Type B pancreatic cell (in vitro differentiated cells): ENCODE data around the gene TPX2. TPM values are rescaled to one million over a fixed set of nuclear protein-coding genes. Genes with fewer than 3 reads are reported as not detected.

Experiments
- DNase-seq: peaks from one replicate; pipeline ENCODE4 v3.0.0; 2021; ENCODE audit warnings: mixed read lengths; ENCODE audit not compliant: unreplicated experiment; ENCODE audit errors: extremely low spot score
- H3K27ac Mint-ChIP-seq: 2 replicates; pipeline ENCODE4 v1.8.0; 2021; ENCODE audit warnings: mild to moderate bottlenecking, mixed read lengths
- H3K27me3 Mint-ChIP-seq: 2 replicates; pipeline ENCODE4 v1.8.0; 2021; ENCODE audit warnings: mixed read lengths
- H3K36me3 Mint-ChIP-seq: 2 replicates; pipeline ENCODE4 v1.8.0; 2021; ENCODE audit warnings: mixed read lengths
- H3K4me1 Mint-ChIP-seq: one replicate; pipeline ENCODE4 v1.8.0; 2021; ENCODE audit warnings: mixed read lengths; ENCODE audit not compliant: unreplicated experiment
- H3K4me3 Mint-ChIP-seq: 2 replicates; pipeline ENCODE4 v1.8.0; 2021; ENCODE audit warnings: mild to moderate bottlenecking, mixed read lengths
- H3K9me3 Mint-ChIP-seq: 2 replicates; pipeline ENCODE4 v1.8.0; 2021; ENCODE audit warnings: mixed read lengths
- total RNA-seq: library from RNA; stranded (reverse); gene quantifications from 2 replicates; pipeline ENCODE4 v1.2.1, GENCODE V29; 2021; ENCODE audit warnings: low replicate concordance
- TF ChIP-seq, protein P1 (sequence below): fragments of 200-600 bp; sonication (generic); conservative IDR thresholded peaks from 2 replicates; pipeline ENCODE4 v1.5.0; 2021; ENCODE audit warnings: antibody characterized with exemption, mild to moderate bottlenecking

The TPX2 gene
- total RNA-seq, 1 donor from 2014 or later = 130 TPM

DNA sequence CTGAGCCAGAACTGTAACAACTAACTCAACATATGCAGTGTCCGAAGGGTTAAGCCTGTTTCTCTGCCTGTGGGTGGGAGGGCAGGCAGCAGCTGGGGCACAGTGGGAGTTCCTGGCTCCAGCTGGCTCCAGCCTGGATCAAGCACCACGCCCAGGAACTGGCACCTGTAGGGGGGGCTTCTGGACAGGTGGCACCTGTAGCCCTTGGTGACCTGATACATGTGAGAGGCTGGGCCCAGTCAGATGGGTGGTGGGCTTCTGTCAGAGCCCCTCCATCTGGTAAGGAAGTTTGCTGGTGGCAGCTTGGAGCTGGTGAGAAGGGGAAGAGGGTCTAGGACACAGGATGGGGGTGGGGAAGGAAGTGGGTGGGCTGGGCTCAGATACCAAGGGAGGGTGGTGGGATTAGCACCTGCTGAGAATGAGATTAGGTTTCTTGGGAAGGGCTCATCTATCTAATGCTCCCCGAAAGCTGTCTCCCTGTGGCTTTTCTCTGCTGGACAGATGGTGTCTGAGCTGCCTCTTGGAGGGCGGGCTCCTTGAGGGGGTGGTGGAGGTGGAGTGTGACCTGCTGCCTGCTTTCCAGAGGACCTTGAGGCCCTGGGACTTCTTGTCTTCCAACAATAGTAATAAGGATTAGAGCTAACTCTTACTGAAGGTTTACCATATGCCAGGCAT is 45.0 kb upstream of the TPX2 start:
- H3K27ac Mint-ChIP-seq = peak overlapping the region; percentile 57
- no peaks in the 10 kb centered on the region for H3K27me3 Mint-ChIP-seq
- TF ChIP-seq, protein P1, sequence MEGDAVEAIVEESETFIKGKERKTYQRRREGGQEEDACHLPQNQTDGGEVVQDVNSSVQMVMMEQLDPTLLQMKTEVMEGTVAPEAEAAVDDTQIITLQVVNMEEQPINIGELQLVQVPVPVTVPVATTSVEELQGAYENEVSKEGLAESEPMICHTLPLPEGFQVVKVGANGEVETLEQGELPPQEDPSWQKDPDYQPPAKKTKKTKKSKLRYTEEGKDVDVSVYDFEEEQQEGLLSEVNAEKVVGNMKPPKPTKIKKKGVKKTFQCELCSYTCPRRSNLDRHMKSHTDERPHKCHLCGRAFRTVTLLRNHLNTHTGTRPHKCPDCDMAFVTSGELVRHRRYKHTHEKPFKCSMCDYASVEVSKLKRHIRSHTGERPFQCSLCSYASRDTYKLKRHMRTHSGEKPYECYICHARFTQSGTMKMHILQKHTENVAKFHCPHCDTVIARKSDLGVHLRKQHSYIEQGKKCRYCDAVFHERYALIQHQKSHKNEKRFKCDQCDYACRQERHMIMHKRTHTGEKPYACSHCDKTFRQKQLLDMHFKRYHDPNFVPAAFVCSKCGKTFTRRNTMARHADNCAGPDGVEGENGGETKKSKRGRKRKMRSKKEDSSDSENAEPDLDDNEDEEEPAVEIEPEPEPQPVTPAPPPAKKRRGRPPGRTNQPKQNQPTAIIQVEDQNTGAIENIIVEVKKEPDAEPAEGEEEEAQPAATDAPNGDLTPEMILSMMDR = no peak
- DNase-seq = no peak
- H3K4me1 Mint-ChIP-seq = peaks cover 32% of the 10 kb centered on the region
- peaks cover 35% of the 10 kb centered on the region for H3K36me3 Mint-ChIP-seq
- H3K9me3 Mint-ChIP-seq = no peaks in the 10 kb centered on the region
- H3K4me3 Mint-ChIP-seq = no peak overlapping the region

DNA sequence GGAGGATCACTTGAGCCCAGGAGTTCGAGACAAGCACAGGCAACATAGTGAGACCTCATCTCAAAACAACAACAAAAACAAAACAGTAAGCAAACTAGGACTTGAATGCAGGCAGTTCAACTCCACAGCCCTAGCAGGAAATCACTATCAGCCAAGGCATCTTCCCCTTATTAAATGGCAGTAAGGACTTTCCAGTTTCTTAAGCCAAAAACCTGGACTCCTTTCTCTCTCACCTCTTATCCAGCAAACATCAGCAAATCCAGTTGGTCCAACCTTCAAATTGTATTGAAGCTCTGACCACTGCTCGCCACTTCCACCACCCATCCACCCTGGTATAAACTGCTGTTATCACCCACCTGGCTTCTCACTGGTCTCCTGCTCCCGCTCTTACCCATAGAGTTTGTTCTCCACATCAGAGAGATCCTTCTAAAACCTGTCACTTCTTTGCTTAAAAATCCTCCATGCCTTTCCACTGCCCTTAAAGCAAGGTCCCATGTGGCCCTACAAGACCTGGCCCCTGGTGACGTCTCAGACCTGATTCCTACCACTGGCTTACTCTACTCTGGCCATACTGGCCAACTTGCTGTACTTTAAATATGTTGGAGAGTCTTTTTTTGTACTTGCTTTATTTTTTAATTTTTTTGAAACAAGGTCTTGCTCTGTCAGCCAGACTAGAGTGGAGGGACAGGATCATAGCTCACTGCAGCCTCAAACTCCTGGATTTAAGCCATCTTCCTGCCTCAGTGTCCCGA is 44.1 kb upstream of the TPX2 start:
- DNase-seq = no peak
- TF ChIP-seq, protein P1 = no peak
- peaks cover 38% of the 10 kb centered on the region for H3K4me1 Mint-ChIP-seq
- H3K27ac Mint-ChIP-seq = peak overlapping the region; percentile 57
- H3K9me3 Mint-ChIP-seq = no peaks in the 10 kb centered on the region
- H3K36me3 Mint-ChIP-seq = peaks cover 41% of the 10 kb centered on the region
- no peaks in the 10 kb centered on the region for H3K27me3 Mint-ChIP-seq
- peak overlapping the region; percentile 6 for H3K4me3 Mint-ChIP-seq

DNA sequence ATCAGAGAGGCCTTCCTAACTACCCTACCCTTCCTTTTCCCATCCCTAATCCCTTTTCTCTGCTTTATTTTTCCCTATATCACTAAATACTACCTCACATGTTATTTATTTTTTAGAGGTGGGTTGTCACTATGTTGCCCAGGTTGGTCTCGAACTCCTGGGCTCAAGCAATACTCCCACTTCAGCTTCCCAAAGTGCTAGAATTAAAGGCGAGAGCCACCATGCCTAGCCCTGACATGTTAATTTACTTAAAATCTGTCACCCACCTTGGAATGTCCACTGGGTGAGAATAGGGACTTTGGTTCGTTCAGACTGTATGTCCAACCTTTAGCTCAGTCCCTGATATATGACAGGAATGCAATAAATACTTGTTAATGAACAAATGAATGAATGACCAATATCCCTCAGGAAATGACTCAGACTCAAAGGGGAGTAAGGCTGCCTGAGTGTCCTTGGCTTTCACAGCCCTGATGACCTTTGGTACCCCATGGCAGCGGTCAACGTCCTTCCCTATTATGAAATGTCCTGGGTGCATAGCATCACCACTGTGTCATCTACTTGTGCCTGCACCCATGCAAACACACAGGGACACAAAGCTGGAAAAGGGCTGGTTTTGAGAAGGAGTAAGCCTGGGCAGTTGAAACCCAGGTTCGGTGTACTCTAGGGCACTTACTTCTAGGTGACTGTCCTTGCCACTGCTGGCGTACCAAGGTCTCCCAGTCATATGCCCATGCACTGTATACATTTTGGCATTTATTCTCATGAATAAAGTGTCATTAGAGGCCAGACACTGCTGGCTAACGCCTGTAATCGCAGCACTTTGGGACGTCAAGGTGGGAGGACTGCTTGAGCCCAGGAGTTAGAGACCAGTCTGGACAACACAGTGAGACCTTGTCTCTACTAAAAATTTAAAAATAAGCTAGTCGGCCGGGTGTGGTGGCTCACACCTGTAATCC is 43.0 kb upstream of the TPX2 start:
- peaks cover 43% of the 10 kb centered on the region for H3K36me3 Mint-ChIP-seq
- H3K4me1 Mint-ChIP-seq = peaks cover 38% of the 10 kb centered on the region
- TF ChIP-seq, protein P1 = no peak
- H3K9me3 Mint-ChIP-seq = no peaks in the 10 kb centered on the region
- no peak for DNase-seq
- H3K4me3 Mint-ChIP-seq = no peak overlapping the region
- H3K27me3 Mint-ChIP-seq = no peaks in the 10 kb centered on the region
- peak overlapping the region; percentile 97 for H3K27ac Mint-ChIP-seq

DNA sequence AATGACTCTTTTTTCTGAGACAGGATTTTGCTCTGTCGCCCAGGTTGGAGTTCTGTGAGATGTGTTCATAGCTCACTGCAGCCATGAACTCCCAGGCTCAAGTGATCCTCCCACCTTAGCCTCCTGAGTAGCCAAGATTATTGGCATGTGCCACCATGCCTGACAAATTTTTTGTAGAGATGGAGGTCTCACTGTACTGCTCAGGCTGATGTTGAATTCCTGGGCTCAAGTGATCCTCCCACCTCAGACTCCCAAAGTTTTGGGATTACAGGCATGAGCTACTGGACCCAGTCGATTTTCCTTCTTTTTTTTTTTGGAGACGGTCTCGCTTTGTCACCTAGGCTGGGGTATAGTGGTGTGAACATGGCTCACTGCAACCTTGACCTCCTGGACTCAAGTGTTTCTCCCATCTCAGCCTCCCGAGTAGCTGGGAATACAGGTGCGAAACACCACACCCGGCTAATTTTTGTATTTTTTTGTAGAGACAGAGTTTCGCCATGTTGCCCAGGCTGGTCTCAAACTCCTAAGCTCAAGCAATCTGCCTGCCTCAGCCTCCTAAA is 40.8 kb upstream of the TPX2 start:
- H3K4me3 Mint-ChIP-seq = no peak overlapping the region
- DNase-seq = no peak

More for the DNA sequence above, 40.8 kb upstream of the TPX2 start:
- Mint-ChIP-seq H3K9me3 (no peaks in the 10 kb centered on the region), H3K4me1 (peaks cover 27% of the 10 kb centered on the region), H3K27me3 (no peaks in the 10 kb centered on the region), H3K27ac (peak overlapping the region; percentile 97), H3K36me3 (peaks cover 46% of the 10 kb centered on the region)
- TF ChIP-seq, protein P1 = no peak
